Ishikawa (cell line): ENCODE measurements around the gene RETREG3.

Experiments
- CEBPB ChIP-seq: IDR thresholded peaks from 2 replicates; pipeline ENCODE4 v1.6.1; 2012
- CREB1 ChIP-seq: IDR thresholded peaks from 2 replicates; pipeline ENCODE4 v1.6.1; 2012; ENCODE audit warnings: low read depth
- EGR1 ChIP-seq: IDR thresholded peaks from 2 replicates; pipeline ENCODE4 v1.6.1; 2012
- EP300 ChIP-seq: IDR thresholded peaks from 2 replicates; pipeline ENCODE4 v1.6.1; 2012; ENCODE audit warnings: borderline replicate concordance
- FOXM1 ChIP-seq: IDR thresholded peaks from 2 replicates; pipeline ENCODE4 v1.6.1; 2012; ENCODE audit warnings: low read depth, borderline replicate concordance
- RAD21 ChIP-seq: IDR thresholded peaks from 2 replicates; pipeline ENCODE4 v1.6.1; 2012; ENCODE audit warnings: low read depth
- TAF1 ChIP-seq: IDR thresholded peaks from 2 replicates; pipeline ENCODE4 v1.6.1; 2012; ENCODE audit warnings: low read depth, mild to moderate bottlenecking
- TCF12 ChIP-seq: IDR thresholded peaks from 2 replicates; pipeline ENCODE4 v1.6.1; 2012; ENCODE audit warnings: low read depth
- TEAD4 ChIP-seq: IDR thresholded peaks from 2 replicates; pipeline ENCODE4 v1.6.1; 2012
- YY1 ChIP-seq: IDR thresholded peaks from 2 replicates; pipeline ENCODE4 v1.6.1; 2012; ENCODE audit warnings: low read depth
- ZBTB7A ChIP-seq: IDR thresholded peaks from 2 replicates; pipeline ENCODE4 v1.6.1; 2012; ENCODE audit warnings: low read depth
- TF ChIP-seq, protein P1 (sequence below): IDR thresholded peaks from 2 replicates; pipeline ENCODE4 v1.6.1; 2012; ENCODE audit warnings: low read depth, mild to moderate bottlenecking
- TF ChIP-seq, protein P2 (sequence below): IDR thresholded peaks from 2 replicates; pipeline ENCODE4 v1.6.1; 2012

DNA sequence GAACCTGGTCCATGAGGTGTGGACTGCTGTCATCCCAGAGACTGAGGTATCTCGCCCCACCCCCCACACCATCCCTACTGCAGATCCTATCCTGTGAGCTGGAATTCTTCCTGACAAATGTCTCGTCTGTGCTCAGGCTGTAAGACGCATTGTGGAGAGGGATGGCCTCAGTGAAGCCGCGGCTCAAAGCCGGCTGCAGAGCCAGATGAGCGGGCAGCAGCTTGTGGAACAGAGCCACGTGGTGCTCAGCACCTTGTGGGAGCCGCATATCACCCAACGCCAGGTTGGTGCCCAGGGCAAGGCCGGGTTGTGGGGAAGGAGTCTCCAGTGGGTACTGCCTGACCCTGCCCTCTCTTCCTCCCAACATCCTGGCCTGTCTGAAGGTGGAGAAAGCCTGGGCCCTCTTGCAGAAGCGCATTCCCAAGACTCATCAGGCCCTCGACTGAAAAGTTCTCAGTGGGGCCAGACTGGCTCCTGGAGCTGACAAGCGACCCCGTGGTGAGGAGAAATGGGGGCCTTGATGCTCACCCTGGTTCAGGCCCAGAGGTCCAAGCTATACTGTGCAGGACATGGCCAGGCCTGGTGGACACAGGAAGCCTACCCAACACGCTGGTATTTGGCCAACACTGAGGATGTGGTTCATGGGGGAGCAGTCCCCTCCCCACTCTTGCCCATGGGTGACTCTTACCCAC is 43.5 kb downstream of the RETREG3 start:
- no peak for TF ChIP-seq CEBPB
- TF ChIP-seq TCF12: no peak
- TF ChIP-seq FOXM1: no peak
- no peak for TF ChIP-seq EP300
- no peak for TF ChIP-seq YY1
- TF ChIP-seq, protein P1, sequence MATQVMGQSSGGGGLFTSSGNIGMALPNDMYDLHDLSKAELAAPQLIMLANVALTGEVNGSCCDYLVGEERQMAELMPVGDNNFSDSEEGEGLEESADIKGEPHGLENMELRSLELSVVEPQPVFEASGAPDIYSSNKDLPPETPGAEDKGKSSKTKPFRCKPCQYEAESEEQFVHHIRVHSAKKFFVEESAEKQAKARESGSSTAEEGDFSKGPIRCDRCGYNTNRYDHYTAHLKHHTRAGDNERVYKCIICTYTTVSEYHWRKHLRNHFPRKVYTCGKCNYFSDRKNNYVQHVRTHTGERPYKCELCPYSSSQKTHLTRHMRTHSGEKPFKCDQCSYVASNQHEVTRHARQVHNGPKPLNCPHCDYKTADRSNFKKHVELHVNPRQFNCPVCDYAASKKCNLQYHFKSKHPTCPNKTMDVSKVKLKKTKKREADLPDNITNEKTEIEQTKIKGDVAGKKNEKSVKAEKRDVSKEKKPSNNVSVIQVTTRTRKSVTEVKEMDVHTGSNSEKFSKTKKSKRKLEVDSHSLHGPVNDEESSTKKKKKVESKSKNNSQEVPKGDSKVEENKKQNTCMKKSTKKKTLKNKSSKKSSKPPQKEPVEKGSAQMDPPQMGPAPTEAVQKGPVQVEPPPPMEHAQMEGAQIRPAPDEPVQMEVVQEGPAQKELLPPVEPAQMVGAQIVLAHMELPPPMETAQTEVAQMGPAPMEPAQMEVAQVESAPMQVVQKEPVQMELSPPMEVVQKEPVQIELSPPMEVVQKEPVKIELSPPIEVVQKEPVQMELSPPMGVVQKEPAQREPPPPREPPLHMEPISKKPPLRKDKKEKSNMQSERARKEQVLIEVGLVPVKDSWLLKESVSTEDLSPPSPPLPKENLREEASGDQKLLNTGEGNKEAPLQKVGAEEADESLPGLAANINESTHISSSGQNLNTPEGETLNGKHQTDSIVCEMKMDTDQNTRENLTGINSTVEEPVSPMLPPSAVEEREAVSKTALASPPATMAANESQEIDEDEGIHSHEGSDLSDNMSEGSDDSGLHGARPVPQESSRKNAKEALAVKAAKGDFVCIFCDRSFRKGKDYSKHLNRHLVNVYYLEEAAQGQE: no peak
- no peak for TF ChIP-seq TAF1
- no peak for TF ChIP-seq EGR1
- TF ChIP-seq, protein P2, sequence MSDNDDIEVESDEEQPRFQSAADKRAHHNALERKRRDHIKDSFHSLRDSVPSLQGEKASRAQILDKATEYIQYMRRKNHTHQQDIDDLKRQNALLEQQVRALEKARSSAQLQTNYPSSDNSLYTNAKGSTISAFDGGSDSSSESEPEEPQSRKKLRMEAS: no peak
- TF ChIP-seq TEAD4: no peak
- no peak for TF ChIP-seq RAD21
- TF ChIP-seq CREB1: no peak
- no peak for TF ChIP-seq ZBTB7A
